ENCODE data around the gene GARIN5B.

DNA sequence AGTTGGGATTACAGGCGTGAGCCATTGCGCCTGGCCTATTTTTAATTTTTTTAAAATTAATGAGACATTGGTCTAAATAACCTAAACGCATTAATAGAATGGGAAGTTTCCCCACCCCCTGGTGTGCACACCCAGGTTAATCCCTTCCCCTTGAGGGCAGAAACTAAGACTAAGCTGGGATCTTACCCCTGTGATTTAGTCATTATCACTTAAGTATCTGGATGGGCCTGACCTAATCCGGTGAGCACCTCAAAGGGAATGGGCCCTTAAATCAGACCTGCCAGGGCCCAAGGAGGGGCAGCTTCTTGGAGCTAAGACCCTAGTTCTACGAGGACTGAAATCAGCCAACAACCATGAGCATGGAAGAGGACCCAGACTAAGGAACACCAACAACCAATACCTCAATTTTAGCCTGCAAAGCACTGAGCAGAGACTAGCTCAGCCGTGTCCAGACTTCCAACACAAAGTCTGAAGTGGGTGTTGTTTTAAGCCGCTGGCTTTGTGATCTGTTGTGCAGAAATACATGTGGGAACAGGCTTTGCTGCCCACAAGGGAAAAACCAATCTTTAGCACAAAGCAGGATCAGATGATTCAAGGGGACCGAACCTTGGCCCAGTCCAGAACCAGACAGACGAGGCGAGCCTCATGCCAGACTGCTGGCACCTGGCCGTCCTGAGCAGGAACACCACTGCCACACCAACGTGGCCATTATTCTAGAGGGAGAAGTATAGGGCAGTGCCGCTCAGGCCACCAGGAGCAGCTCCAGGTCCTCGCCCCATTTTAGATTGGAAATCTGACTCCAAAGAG is 37.4 kb upstream of the GARIN5B start:
- TF ChIP-seq POLR2AphosphoS5 (IDR thresholded peaks at IDR 0.05; ENCODE audit: low read depth, low read length), result no peak; the same call in 1 of the 2 replicates
- TF ChIP-seq TAF1 (IDR thresholded peaks at IDR 0.05; ENCODE audit: borderline replicate concordance, low read depth, low read length), result no peak

Measured in GM12892 (cell line).